GM20000 (cell line): ENCODE results near the gene NTMT1.

ENCODE experiments used
- DNase-seq: peaks from one replicate; pipeline ENCODE4 v3.0.0; 2012; ENCODE audit warnings: low spot score
- CTCF ChIP-seq: IDR thresholded peaks from 2 replicates; pipeline ENCODE4 v1.5.1; 2012; ENCODE audit warnings: mild to moderate bottlenecking, control low read depth; ENCODE audit errors: extremely low read depth, missing control alignments

The NTMT1 gene

DNA sequence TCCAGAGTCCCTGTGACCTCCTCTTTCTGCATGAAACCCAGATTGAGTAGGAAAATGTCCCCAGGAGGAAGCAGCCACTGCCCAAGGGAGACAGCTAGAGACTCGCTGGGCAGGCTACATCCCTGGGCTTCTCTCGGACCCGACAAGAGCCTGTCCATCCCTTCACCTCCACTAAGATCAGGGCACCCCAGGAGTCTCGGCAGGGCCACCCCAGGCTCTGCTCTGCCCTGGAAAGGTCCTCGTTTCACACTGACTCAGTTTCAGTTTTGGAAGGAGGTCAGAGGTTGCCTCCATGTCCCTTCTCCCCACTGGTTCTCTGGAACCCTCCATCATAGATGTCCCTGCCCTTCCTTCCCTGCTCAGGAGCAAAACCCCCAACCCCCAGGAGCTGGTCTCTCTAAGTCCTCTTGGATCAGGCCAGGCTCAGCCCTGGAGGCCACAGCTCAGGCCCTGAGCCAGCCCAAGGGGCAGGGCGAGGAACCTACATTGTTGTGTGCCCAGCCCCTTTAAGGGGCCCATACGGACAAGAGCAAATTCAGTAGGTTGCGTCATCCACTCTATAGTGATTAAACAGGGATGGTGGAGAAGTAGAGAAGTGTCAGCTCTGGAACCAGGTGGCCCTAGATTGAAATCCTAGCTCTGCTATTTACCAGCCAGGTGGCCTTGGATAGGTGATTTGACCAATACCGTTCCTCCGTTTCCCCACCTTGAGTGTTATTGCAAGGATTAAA is 42.5 kb upstream of the NTMT1 start:
- no peak for TF ChIP-seq CTCF
- no peak for DNase-seq

- no peak for TF ChIP-seq CTCF
- DNase-seq: peak; percentile 77
Measured at GRCh38 chr9:129584136-129584535, 41.8 kb upstream of the NTMT1 start.

DNA sequence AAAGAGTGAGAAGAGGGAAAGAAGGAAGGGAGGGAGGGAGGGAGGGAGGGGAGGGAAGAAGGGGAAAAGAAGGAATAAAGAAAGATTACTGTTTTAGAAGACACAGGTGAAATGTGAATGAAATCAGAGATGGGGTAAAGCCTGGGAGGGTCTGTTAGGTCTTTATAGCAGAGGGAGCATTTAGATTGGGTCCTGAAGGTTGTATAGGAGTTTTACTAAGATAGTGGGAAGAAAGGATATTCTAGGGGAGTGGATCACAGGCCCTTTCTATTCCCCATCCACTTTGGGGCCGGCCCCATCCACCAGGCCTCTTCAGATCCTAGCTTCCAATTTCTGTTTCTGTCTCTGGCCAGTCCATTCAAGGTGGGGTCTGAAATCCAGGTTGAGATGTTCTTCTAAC is 40.6 kb upstream of the NTMT1 start:
- no peak for TF ChIP-seq CTCF
- DNase-seq: no peak

DNA sequence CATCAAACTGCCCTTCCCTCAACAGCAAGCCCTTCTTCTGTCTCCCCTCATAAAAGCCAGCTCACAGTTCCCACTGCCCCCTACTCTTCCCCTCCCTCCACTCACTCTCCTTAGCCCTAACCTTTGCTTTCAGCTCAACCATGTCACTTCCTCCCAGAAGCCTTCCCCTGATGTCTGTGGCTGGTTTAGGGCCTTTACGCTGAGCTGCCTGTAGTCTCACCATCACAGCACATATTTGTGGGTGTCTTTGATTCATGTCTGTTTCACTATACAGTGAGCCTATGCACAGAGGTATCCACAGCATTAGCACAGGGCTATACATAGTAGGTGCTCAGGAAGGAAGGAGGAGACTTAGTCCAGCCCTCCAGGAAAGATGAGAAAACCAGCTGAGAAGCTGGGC is 39.7 kb upstream of the NTMT1 start:
- DNase-seq: no peak
- TF ChIP-seq CTCF: no peak

DNA sequence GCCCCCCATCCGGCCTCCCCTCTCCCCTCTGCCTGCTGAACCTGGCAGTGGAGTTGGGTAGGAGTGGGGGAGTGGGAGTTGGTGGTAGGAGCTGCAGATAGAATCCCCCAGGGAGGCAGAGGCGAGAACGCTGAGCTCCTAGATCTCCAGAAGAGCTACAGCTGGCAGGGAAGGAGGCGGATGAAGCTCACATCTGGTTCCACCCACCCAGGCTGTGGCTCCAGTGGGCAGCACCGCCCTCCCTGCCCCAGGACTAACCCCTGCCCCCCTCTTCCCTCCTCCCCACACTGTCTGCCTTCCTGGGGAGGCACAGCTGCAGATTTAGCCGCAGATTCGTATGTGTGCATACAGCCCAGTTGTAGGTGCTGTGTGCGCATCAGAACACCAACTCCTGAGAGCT is 39.3 kb upstream of the NTMT1 start:
- no peak for TF ChIP-seq CTCF
- DNase-seq: no peak

- DNase-seq: no peak
Measured at GRCh38 chr9:129587487-129588262, 38.3 kb upstream of the NTMT1 start.

More at GRCh38 chr9:129587487-129588262, 38.3 kb upstream of the NTMT1 start:
- TF ChIP-seq CTCF: no peak
